ENCODE results near the gene SFMBT2. TPM values are rescaled to one million over a fixed set of nuclear protein-coding genes. Genes with fewer than 3 reads are reported as not detected.
A peak's percentile ranks its signal among the peaks of the same experiment; 100 is the strongest.
"Not testable (repeated sequence)": the region's sequence is repeated elsewhere in the genome, so short reads cannot be mapped to it uniquely, and the experiment has no call there.

SFMBT2 gene
- total RNA-seq, 3 donors from 2014 or later (not counting 1 experiment from before 2014, with no cell fraction given) = 50.4 to 70.4 (median 52.2) TPM

GRCh38 chr10:7185367-7185690, 225.5 kb downstream of the SFMBT2 start:
- peak overlapping the region; percentile 17 for H3K4me3 Mint-ChIP-seq
- intact Hi-C loops (cut with micrococcal nuclease) = no loop called here
- no peak for TF ChIP-seq CTCF (IDR thresholded peaks at IDR 0.05)
- 52% methylated on average over 4 of the region's 4 CpGs for WGBS (ENCODE audit: insufficient coverage)
- Histone ChIP-seq H3K4me1 (ENCODE audit: control insufficient read depth, insufficient read depth, low read length) (peaks cover 12% of the 10 kb centered on the region), H3K9me3 (ENCODE audit: control insufficient read depth, insufficient read depth, low read length) (no peaks in the 10 kb centered on the region), H3K27ac (ENCODE audit: low read length) (peak overlapping the region; percentile 70), H3K27me3 (ENCODE audit: control insufficient read depth, insufficient read depth, low read length) (no peaks in the 10 kb centered on the region), H3K4me3 (ENCODE audit: low read length) (no peak overlapping the region), H3K36me3 (ENCODE audit: control insufficient read depth, insufficient read depth, low read length) (peaks cover 15% of the 10 kb centered on the region)
- DNase-seq (peak in 1 of 2 donors; percentile 54), ATAC-seq (peak in 2 of 3 donors; percentile 38 to 72)
- H3K4me1 Mint-ChIP-seq = peaks cover 38 to 43% of the 10 kb centered on the region in 2 donors
- H3K36me3 Mint-ChIP-seq = peaks cover 24% of the 10 kb centered on the region
- no peaks in the 10 kb centered on the region for H3K9me3 Mint-ChIP-seq
- H3K27ac Mint-ChIP-seq = peak overlapping the region; percentile 60 to 70
- no peaks in the 10 kb centered on the region for H3K27me3 Mint-ChIP-seq (ENCODE audit: low read depth in 2 of 2)

GRCh38 chr10:7184660-7185366, 226.0 kb downstream of the SFMBT2 start:
- 84% methylated on average over 11 of the region's 14 CpGs for WGBS (ENCODE audit: insufficient coverage)
- no peak for TF ChIP-seq CTCF (IDR thresholded peaks at IDR 0.05)
- H3K36me3 ChIP-seq (ENCODE audit: control insufficient read depth, insufficient read depth, low read length) = peaks cover 15% of the 10 kb centered on the region
- Mint-ChIP-seq H3K4me3 (no peak overlapping the region), H3K4me1 (peaks cover 36 to 41% of the 10 kb centered on the region in 2 donors), H3K27ac (peak overlapping the region; percentile 60 to 70), H3K9me3 (no peaks in the 10 kb centered on the region), H3K27me3 (ENCODE audit: low read depth in 2 of 2) (no peaks in the 10 kb centered on the region), H3K36me3 (peaks cover 24% of the 10 kb centered on the region)
- peak overlapping the region; percentile 70 for H3K27ac ChIP-seq (ENCODE audit: low read length)
- peak in 1 of 2 donors; percentile 13 for DNase-seq
- H3K9me3 ChIP-seq (ENCODE audit: control insufficient read depth, insufficient read depth, low read length) = no peaks in the 10 kb centered on the region
- no peaks in the 10 kb centered on the region for H3K27me3 ChIP-seq (ENCODE audit: control insufficient read depth, insufficient read depth, low read length)
- peaks cover 10% of the 10 kb centered on the region for H3K4me1 ChIP-seq (ENCODE audit: control insufficient read depth, insufficient read depth, low read length)
- peak; percentile 33 to 85 (median 45) for ATAC-seq
- intact Hi-C loops (cut with micrococcal nuclease) = no loop called here
- H3K4me3 ChIP-seq (ENCODE audit: low read length) = no peak overlapping the region

- H3K4me3 Mint-ChIP-seq; H3K27me3 ChIP-seq (ENCODE audit: control insufficient read depth, insufficient read depth, low read length); H3K4me1 ChIP-seq (ENCODE audit: control insufficient read depth, insufficient read depth, low read length); H3K9me3 ChIP-seq (ENCODE audit: control insufficient read depth, insufficient read depth, low read length); H3K27me3 Mint-ChIP-seq (ENCODE audit: low read depth in 2 of 2); H3K9me3 Mint-ChIP-seq; DNase-seq; H3K4me3 ChIP-seq (ENCODE audit: low read length); intact Hi-C loops (cut with micrococcal nuclease): not testable (repeated sequence)
- Histone ChIP-seq H3K27ac (ENCODE audit: low read length) (peak overlapping the region; percentile 25), H3K36me3 (ENCODE audit: control insufficient read depth, insufficient read depth, low read length) (peaks cover 18% of the 10 kb centered on the region)
- Mint-ChIP-seq H3K36me3 (peaks cover 24% of the 10 kb centered on the region), H3K4me1 (peaks cover 29 to 34% of the 10 kb centered on the region in 2 donors), H3K27ac (peak overlapping the region; percentile 14 to 70)
- WGBS (ENCODE audit: insufficient coverage) = 74% methylated on average over 2 of the region's 2 CpGs
- ATAC-seq = peak in 2 of 3 donors; percentile 28 to 33
These were observed 226.7 kb downstream of the SFMBT2 start for GRCh38 chr10:7184116-7184515.

- H3K27ac Mint-ChIP-seq; H3K4me1 ChIP-seq (ENCODE audit: control insufficient read depth, insufficient read depth, low read length); DNase-seq; H3K27me3 Mint-ChIP-seq (ENCODE audit: low read depth in 2 of 2); H3K4me3 ChIP-seq (ENCODE audit: low read length); ATAC-seq; H3K9me3 Mint-ChIP-seq; H3K27me3 ChIP-seq (ENCODE audit: control insufficient read depth, insufficient read depth, low read length); H3K4me3 Mint-ChIP-seq; H3K9me3 ChIP-seq (ENCODE audit: control insufficient read depth, insufficient read depth, low read length); H3K27ac ChIP-seq (ENCODE audit: low read length); intact Hi-C loops (cut with micrococcal nuclease): not testable (repeated sequence)
- Mint-ChIP-seq H3K36me3 (peaks cover 20% of the 10 kb centered on the region), H3K4me1 (peaks cover 22 to 23% of the 10 kb centered on the region in 2 donors)
- H3K36me3 ChIP-seq (ENCODE audit: control insufficient read depth, insufficient read depth, low read length) = peaks cover 19% of the 10 kb centered on the region
- no CpG with 5 or more reads among the region's 1 CpG for WGBS (ENCODE audit: insufficient coverage)
These were observed 228.5 kb downstream of the SFMBT2 start for GRCh38 chr10:7182327-7182726.

Data from natural killer cell (primary cell).